Common myeloid progenitor, CD34-positive (primary cell): ENCODE data around the gene ZNRF3.
"Not testable (repeated sequence)": the region's sequence is repeated elsewhere in the genome, so short reads cannot be mapped to it uniquely, and the experiment has no call there.

Experiments
- CTCF ChIA-PET: fragments of 350-600 bp; sonication (Branson Sonifier 250); formaldehyde crosslinking; loops from one replicate; lab custom pipeline; 2021; ENCODE audit warnings: antibody characterized with exemption; lab: Charles Lee
- POLR2A ChIA-PET: fragments of 350-600 bp; sonication (Branson Sonifier 250); formaldehyde crosslinking; loops from one replicate; lab custom pipeline; 2021; ENCODE audit warnings: antibody characterized with exemption; lab: Charles Lee
- DNase-seq, 3 donors: peaks; one replicate each; pipeline versions ENCODE4 v3.0.0 to v3.0.0-alpha.2; 2013
- H3K27ac ChIP-seq, 2 experiments: 1 replicate in 1 of 2; 2 replicates in 1 of 2; pipeline ENCODE4 v1.7.0; 2013; ENCODE audit warnings: inconsistent platforms in 2 of 2, low read length in 2 of 2, mild to moderate bottlenecking in 2 of 2, low read depth in 1 of 2, moderate library complexity in 1 of 2; ENCODE audit not compliant: severe bottlenecking in 2 of 2, insufficient read depth in 1 of 2, poor library complexity in 1 of 2
- H3K27me3 ChIP-seq, 5 experiments: replicated peaks in 2 of 5; 1 replicate in 3 of 5; 2 replicates in 2 of 5; pipeline versions ENCODE4 v1.6.1 to v1.7.0; 2013; ENCODE audit warnings: low read length in 4 of 5, mild to moderate bottlenecking in 2 of 5, moderate library complexity in 2 of 5, inconsistent platforms in 1 of 5; ENCODE audit not compliant: insufficient read depth in 5 of 5, control insufficient read depth in 4 of 5
- H3K36me3 ChIP-seq, 4 experiments: 1 replicate in 2 of 4; 2 replicates in 2 of 4; pipeline versions ENCODE4 v1.6.1 to v1.7.0; 2013; ENCODE audit warnings: low read length in 3 of 4, control low read depth in 1 of 4, mild to moderate bottlenecking in 1 of 4; ENCODE audit not compliant: control insufficient read depth in 4 of 4, insufficient read depth in 4 of 4
- H3K4me1 ChIP-seq, 4 experiments: 1 replicate in 3 of 4; 2 replicates in 1 of 4; pipeline versions ENCODE4 v1.6.1 to v1.7.1; 2013; ENCODE audit warnings: low read length in 3 of 4, mild to moderate bottlenecking in 3 of 4, control low read depth in 1 of 4, inconsistent platforms in 1 of 4, moderate library complexity in 1 of 4; ENCODE audit not compliant: control insufficient read depth in 4 of 4, insufficient read depth in 4 of 4; ENCODE audit errors: control extremely low read depth in 1 of 4
- H3K4me3 ChIP-seq, 7 experiments: 1 replicate in 4 of 7; 2 replicates in 3 of 7; pipeline versions ENCODE4 v1.5.1 to v1.7.0; 2013; ENCODE audit warnings: mild to moderate bottlenecking in 7 of 7, low read length in 6 of 7, moderate library complexity in 6 of 7, inconsistent platforms in 2 of 7, low read depth in 2 of 7, control low read depth in 1 of 7; ENCODE audit not compliant: insufficient read depth in 4 of 7, control insufficient read depth in 1 of 7; ENCODE audit errors: extremely low read depth in 1 of 7
- H3K9me3 ChIP-seq, 5 experiments: 1 replicate in 4 of 5; 2 replicates in 1 of 5; pipeline versions ENCODE4 v1.6.1 to v1.7.1; 2013; ENCODE audit warnings: low read length in 4 of 5, mild to moderate bottlenecking in 2 of 5, inconsistent platforms in 1 of 5, low read depth in 1 of 5, moderate library complexity in 1 of 5; ENCODE audit not compliant: control insufficient read depth in 4 of 5, insufficient read depth in 2 of 5; ENCODE audit errors: control extremely low read depth in 1 of 5
- WGBS: methylation state at CpG from one replicate; pipeline ENCODE4 v1.1.5; 2013; ENCODE audit not compliant: insufficient coverage; 5-methylcytosine and 5-hydroxymethylcytosine counted together

Gene ZNRF3

DNA sequence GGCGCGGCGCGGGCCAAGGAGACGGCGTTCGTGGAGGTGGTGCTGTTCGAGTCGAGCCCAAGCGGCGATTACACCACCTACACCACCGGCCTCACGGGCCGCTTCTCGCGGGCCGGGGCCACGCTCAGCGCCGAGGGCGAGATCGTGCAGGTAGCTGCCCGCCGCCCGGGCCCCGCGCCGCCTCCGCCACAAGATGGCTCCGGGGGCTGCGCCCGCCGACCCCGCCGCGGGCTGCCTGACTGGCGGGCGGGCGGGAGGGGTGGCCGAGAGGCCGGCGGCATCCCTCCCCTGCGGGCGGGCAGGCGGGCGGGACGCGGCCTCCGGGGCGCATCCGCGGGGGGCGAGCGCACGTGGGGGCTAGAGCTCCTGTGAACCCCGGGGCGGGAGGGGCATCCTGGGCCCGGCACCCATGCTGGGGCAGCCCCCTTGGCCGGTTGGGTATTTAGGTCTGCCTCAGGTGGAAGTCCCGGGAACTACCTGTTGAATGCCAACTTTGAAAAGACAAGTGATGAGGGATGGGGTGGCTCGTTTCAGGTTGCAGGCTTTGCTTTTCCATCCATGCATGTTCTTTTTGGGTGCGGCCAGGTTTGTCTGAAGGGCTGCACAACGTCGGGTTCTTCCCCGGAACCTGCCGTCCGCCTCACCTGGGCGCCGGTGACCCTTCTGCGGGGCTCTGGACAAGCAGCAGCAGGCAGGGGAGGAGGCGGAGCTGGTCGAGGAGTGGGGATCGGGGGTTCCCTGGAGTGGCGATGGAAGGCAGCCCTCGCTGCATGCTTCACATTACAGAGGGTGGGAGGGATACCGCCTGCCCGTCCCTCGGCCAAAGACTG, 760 bp downstream of the ZNRF3 start:
- H3K27ac ChIP-seq = no peak overlapping the region
- ChIA-PET POLR2A (no interaction called here), CTCF (interaction anchor here (1.5 to 1.7 kb wide), 2 partner anchors 21 to 156 kb away, joined by 3 to 5 read pairs; no protein-coding TSS in a partner anchor)
- peak overlapping the region; percentile 45 to 81 (median 60) for H3K4me3 ChIP-seq
- H3K4me1 ChIP-seq = peaks cover 0 to 18% (median 13%) of the 10 kb centered on the region in 4 experiments
- peaks cover 2 to 12% (median 9%) of the 10 kb centered on the region in 5 experiments for H3K27me3 ChIP-seq
- no peaks in the 10 kb centered on the region for H3K36me3 ChIP-seq
- peak; percentile 21 to 59 (median 48) for DNase-seq
- H3K9me3 ChIP-seq = no peaks in the 10 kb centered on the region
- WGBS = 5% methylated on average over 49 of the region's 78 CpGs

DNA sequence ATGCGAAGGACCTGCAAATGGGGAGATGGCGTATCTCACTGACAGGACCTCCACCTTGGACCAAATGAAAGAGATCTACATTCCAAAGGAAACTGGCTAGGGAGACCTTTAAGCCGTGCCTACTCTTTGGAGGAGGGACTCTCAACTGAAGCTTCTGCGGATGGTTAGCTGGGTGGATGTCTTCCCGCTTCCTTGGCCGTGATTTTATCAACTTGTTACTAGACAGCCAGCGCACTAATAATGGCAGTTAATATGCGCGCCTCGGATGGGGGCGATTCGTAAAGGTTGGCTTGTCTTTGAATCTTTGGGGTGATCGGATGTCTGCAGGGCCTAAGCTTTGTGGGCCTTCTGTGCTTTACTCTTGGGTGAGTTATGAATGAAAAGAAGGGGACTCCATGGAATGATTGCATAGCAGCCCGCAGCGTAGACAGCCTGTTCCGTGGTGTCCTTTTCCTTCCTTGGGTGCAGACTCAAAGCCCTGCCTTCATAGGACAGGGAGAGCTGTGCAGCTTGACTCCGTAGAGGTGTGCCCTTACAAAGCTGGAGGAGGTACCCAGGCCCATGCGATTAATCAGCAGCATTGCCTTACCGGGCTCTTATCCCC, 1.5 kb downstream of the ZNRF3 start:
- Histone ChIP-seq H3K36me3 (no peaks in the 10 kb centered on the region), H3K9me3 (no peaks in the 10 kb centered on the region), H3K4me1 (peaks cover 0 to 22% (median 13%) of the 10 kb centered on the region in 4 experiments), H3K27ac (no peak overlapping the region), H3K27me3 (peaks cover 2 to 12% (median 9%) of the 10 kb centered on the region in 5 experiments), H3K4me3 (peak overlapping the region in 6 of 7 experiments; percentile 35 to 81 (median 59))
- CTCF ChIA-PET = interaction anchor here (1.6 to 1.9 kb wide), 2 partner anchors 10 to 21 kb away, joined by 4 to 5 read pairs; no protein-coding TSS in a partner anchor
- no peak for DNase-seq
- WGBS = 98% methylated on average over 17 of the region's 19 CpGs
- POLR2A ChIA-PET = no interaction called here

DNA sequence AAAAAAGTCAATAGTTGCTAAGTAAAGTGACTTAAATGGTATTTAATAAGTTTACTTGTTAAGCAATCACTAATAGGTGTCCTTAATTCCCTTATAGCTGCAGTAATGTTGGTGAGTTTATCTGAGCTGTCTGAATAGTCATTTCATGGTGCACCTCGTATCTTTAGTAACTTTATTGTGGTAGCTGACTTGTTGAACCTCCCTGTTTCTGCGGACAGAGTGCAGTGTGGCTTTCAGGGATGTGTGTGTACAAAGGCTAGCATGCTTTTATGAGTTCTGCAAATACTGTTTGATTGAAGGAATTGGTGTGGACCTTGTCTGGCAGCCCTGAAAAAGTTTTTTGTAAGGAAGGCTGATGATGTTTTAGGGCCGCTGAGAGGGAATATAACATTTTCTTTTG, 2.6 kb downstream of the ZNRF3 start:
- POLR2A ChIA-PET = interaction anchor here (0.6 to 0.7 kb wide), 2 partner anchors 35 to 52 kb away, joined by 4 read pairs; no protein-coding TSS in a partner anchor
- CTCF ChIA-PET = interaction anchor here (0.6 to 1.9 kb wide), 5 partner anchors 9 to 1002 kb away, joined by 3 to 5 read pairs (median 4); no protein-coding TSS in a partner anchor
- no peaks in the 10 kb centered on the region for H3K9me3 ChIP-seq
- DNase-seq = no peak
- no peak overlapping the region for H3K4me3 ChIP-seq
- H3K27ac ChIP-seq = no peak overlapping the region
- peaks cover 0 to 22% (median 13%) of the 10 kb centered on the region in 4 experiments for H3K4me1 ChIP-seq
- peaks cover 2 to 12% (median 9%) of the 10 kb centered on the region in 5 experiments for H3K27me3 ChIP-seq
- WGBS = 100% methylated on average over 2 of the region's 3 CpGs
- no peaks in the 10 kb centered on the region for H3K36me3 ChIP-seq

DNA sequence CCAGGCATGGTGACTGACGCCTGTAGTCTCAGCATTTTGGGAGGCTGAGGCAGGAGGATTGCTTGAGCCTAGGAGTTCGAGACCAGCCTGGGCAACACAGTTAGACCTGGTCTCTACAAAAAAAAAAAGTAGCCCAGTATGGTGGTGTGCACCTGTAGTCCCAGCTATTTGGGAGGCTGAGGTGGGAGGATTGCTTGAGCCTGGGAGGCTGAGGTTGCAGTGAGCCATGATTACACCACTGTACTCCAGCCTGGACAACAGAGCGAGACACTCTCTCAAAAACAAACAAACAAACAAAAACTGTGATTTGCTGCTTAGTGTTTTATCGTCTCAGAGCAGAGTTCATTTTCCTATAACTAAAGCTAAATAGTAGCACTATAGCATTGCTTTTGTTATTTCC, 3.3 kb downstream of the ZNRF3 start:
- POLR2A ChIA-PET, H3K27ac ChIP-seq, H3K4me3 ChIP-seq, H3K36me3 ChIP-seq, DNase-seq, H3K9me3 ChIP-seq: not testable (repeated sequence)
- CTCF ChIA-PET = interaction anchor here (0.6 to 1.9 kb wide), 2 partner anchors 9 to 733 kb away, joined by 3 to 5 read pairs; no protein-coding TSS in a partner anchor
- 100% methylated on average over 2 of the region's 4 CpGs for WGBS
- H3K27me3 ChIP-seq = peaks cover 2 to 12% (median 9%) of the 10 kb centered on the region in 5 experiments
- H3K4me1 ChIP-seq = peaks cover 0 to 22% (median 13%) of the 10 kb centered on the region in 4 experiments

DNA sequence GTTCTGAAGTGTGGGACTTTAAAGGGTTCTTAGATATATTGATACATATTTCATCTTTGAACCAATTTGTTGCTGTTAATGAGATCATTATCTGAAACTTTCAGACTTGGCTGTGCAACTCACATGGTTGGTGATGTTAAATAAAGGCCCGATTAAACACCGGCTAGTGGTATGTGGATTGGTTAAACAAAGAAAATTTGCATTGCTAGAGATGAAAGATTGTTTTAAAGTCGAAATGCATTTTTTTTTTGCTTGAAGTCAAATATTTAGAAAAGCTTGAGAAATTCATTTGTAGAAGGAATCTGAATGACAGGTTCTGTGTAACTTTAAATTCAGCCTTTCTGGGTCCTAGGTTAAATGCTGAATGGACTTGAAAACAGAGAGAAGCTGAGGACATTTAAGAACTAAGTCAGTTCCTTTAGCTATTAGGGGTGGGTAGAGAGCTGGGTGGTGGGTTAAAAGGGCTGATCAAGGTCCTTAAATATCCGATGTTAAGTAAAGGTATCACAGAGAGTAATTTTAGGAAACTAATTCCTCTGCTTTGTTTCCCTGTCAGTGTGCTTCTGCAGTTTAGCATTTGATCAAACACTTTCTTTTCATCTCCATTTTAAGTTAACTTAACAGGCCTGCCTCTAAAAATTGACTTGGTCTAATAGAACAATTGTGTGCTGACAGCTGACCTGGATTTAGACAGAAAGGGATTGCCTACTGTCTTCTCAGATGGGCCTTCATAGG, 4.5 kb downstream of the ZNRF3 start:
- ChIA-PET CTCF (interaction anchor here (1.0 kb wide), 1 partner anchor 9 kb away, joined by 3 read pairs; no protein-coding TSS in a partner anchor), POLR2A (no interaction called here)
- no peak for DNase-seq
- no peak overlapping the region for H3K27ac ChIP-seq
- WGBS = 100% methylated on average over 3 of the region's 4 CpGs
- H3K27me3 ChIP-seq = peaks cover 2 to 12% (median 9%) of the 10 kb centered on the region in 5 experiments
- H3K4me1 ChIP-seq = peaks cover 0 to 15% (median 7%) of the 10 kb centered on the region in 4 experiments
- no peaks in the 10 kb centered on the region for H3K9me3 ChIP-seq
- H3K4me3 ChIP-seq = no peak overlapping the region
- H3K36me3 ChIP-seq = no peaks in the 10 kb centered on the region

DNA sequence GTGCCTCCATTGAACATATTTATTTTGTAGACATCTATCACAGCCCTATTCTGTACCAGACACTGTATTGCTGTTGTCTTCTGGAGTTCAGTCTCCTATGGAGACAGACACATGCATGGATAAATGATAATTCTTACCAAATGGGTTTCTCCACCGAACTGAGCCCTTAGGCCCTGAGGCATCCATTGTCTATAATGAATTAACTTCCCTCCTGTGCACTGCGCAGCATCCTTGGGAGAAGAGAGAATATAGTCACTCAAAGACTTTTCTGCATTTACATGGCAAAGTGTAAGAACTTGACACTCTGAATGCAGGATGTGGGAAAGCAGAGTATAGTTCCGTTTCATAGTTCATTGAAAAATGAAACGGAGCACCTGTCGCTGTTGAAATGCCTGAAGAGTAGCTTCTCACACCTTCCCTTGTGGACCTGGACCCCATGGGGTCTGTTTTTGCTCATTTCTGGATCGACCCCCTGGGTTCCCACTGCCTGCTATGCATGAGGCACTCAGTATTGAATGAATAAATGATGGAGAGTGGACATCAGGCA, 6.2 kb downstream of the ZNRF3 start:
- Histone ChIP-seq H3K27ac (no peak overlapping the region), H3K4me1 (peaks cover 2 to 19% (median 8%) of the 10 kb centered on the region in 4 experiments), H3K9me3 (no peaks in the 10 kb centered on the region), H3K4me3 (no peak overlapping the region), H3K27me3 (peaks cover 2 to 7% (median 7%) of the 10 kb centered on the region in 5 experiments), H3K36me3 (no peaks in the 10 kb centered on the region)
- DNase-seq = no peak
- CTCF ChIA-PET = interaction anchor here (0.6 kb wide), 1 partner anchor 1849 kb away, joined by 3 read pairs; no protein-coding TSS in a partner anchor
- POLR2A ChIA-PET = no interaction called here
- 90% methylated on average over 5 of the region's 6 CpGs for WGBS
